ENCODE results near the gene LRRK1. TPM values are rescaled to one million over a fixed set of nuclear protein-coding genes. Genes with fewer than 3 reads are reported as not detected.

The LRRK1 gene
- total RNA-seq, 4 donors from 2014 or later = 52.7 to 107 (median 82.7) TPM

DNA sequence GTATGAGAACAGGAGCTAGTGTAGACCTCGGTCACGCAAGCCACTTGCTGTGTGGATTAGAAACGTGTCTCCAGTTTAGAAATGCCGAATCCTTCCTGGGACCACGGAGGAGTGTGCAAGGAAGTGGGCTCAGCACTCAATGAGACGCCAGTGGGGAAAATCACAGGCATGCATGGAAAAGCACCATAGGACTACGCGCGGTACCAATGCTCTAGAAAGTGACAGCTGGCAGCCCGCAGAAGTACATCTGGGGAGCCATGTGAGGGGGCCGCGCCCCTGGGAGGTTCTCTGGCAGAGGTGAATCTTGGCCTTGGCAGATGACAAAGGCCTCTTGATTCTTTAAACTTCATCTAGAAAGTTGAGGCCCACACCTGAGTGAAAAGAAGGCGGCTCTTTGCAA is 99.3 kb downstream of the LRRK1 start:
- Histone ChIP-seq H3K4me3 (no peak overlapping the region), H3K27me3 (no peaks in the 10 kb centered on the region), H3K4me1 (no peaks in the 10 kb centered on the region), H3K27ac (no peak overlapping the region), H3K9me3 (no peaks in the 10 kb centered on the region), H3K36me3 (peaks cover 0 to 9% (median 2%) of the 10 kb centered on the region in 4 donors)
- in situ Hi-C loops (cut with MboI; ENCODE audit: low pct_ligation_motif_present in 1 of 4, low pct_unique_long_range_greater_than_20kb in 1 of 4, low sequenced_read_pairs in 3 of 4) = loop anchor here (5.0 to 25.0 kb wide), 4 partner anchors 106 to 244 kb away; partner anchors contain the start of genes CHSY1 (in 2 of the 4) and LRRK1 (in 1 of the 4)
- intact Hi-C loops (cut with DNase I; ENCODE audit: low total_unique reads) = no loop called here
- peak; percentile 4 for DNase-seq
- WGBS, 2 donors (ENCODE audit: low coverage in 1 of 2) = 88 to 90% methylated on average over 6 to 13 of the region's 13 CpGs
- no peak for TF ChIP-seq POLR2A (IDR thresholded peaks at IDR 0.05)
- no peak for TF ChIP-seq POLR2AphosphoS5 (IDR thresholded peaks at IDR 0.05)
- TF ChIP-seq EP300 (IDR thresholded peaks at IDR 0.05; ENCODE audit: low read depth) = no peak

GRCh38 chr15:101019366-101019896 is 100.3 kb downstream of the LRRK1 start:
- intact Hi-C loops (cut with DNase I; ENCODE audit: low total_unique reads) = no loop called here
- TF ChIP-seq POLR2AphosphoS5 (IDR thresholded peaks at IDR 0.05) = no peak
- TF ChIP-seq, protein P1, sequence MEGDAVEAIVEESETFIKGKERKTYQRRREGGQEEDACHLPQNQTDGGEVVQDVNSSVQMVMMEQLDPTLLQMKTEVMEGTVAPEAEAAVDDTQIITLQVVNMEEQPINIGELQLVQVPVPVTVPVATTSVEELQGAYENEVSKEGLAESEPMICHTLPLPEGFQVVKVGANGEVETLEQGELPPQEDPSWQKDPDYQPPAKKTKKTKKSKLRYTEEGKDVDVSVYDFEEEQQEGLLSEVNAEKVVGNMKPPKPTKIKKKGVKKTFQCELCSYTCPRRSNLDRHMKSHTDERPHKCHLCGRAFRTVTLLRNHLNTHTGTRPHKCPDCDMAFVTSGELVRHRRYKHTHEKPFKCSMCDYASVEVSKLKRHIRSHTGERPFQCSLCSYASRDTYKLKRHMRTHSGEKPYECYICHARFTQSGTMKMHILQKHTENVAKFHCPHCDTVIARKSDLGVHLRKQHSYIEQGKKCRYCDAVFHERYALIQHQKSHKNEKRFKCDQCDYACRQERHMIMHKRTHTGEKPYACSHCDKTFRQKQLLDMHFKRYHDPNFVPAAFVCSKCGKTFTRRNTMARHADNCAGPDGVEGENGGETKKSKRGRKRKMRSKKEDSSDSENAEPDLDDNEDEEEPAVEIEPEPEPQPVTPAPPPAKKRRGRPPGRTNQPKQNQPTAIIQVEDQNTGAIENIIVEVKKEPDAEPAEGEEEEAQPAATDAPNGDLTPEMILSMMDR (IDR thresholded peaks at IDR 0.05) = no peak
- TF ChIP-seq EP300 (IDR thresholded peaks at IDR 0.05; ENCODE audit: low read depth) = no peak
- TF ChIP-seq POLR2A (IDR thresholded peaks at IDR 0.05) = no peak
- Histone ChIP-seq H3K4me1 (no peaks in the 10 kb centered on the region), H3K36me3 (peaks cover 0 to 9% (median 2%) of the 10 kb centered on the region in 4 donors), H3K27ac (no peak overlapping the region), H3K4me3 (no peak overlapping the region), H3K27me3 (no peaks in the 10 kb centered on the region), H3K9me3 (no peaks in the 10 kb centered on the region)
- DNase-seq = no peak
- in situ Hi-C loops (cut with MboI; ENCODE audit: low pct_ligation_motif_present in 1 of 4, low pct_unique_long_range_greater_than_20kb in 1 of 4, low sequenced_read_pairs in 3 of 4) = loop anchor here (5.0 to 25.0 kb wide), 4 partner anchors 107 to 243 kb away; partner anchors contain the start of genes CHSY1 (in 2 of the 4) and LRRK1 (in 1 of the 4)
- WGBS, 2 donors (ENCODE audit: low coverage in 1 of 2) = 82 to 94% methylated on average over 7 to 9 of the region's 9 CpGs

GRCh38 chr15:101020451-101020850 is 101.3 kb downstream of the LRRK1 start:
- H3K4me1 ChIP-seq = no peaks in the 10 kb centered on the region
- in situ Hi-C loops (cut with MboI; ENCODE audit: low pct_ligation_motif_present in 1 of 4, low pct_unique_long_range_greater_than_20kb in 1 of 4, low sequenced_read_pairs in 3 of 4) = loop anchor here in 1 of 4 donors (25.0 kb wide), 1 partner anchor 108 kb away; the partner anchor contains the start of gene LRRK1

GRCh38 chr15:101020945-101021344 is 101.8 kb downstream of the LRRK1 start:
- Histone ChIP-seq H3K27ac (no peak overlapping the region), H3K27me3 (no peaks in the 10 kb centered on the region), H3K9me3 (no peaks in the 10 kb centered on the region), H3K4me3 (no peak overlapping the region), H3K36me3 (peaks cover 0 to 14% (median 2%) of the 10 kb centered on the region in 4 donors), H3K4me1 (no peaks in the 10 kb centered on the region)
- intact Hi-C loops (cut with DNase I; ENCODE audit: low total_unique reads) (no loop called here), in situ Hi-C loops (cut with MboI; ENCODE audit: low pct_ligation_motif_present in 1 of 4, low pct_unique_long_range_greater_than_20kb in 1 of 4, low sequenced_read_pairs in 3 of 4) (loop anchor here in 1 of 4 donors (25.0 kb wide), 1 partner anchor 109 kb away; the partner anchor contains the start of gene LRRK1)
- WGBS, 2 donors (ENCODE audit: low coverage in 1 of 2) = 93% methylated on average over 10 of the region's 10 CpGs; no CpG with 5 or more reads in 1 of the 2 donors
- no peak for DNase-seq
- TF ChIP-seq, protein P1 (IDR thresholded peaks at IDR 0.05) = no peak
- TF ChIP-seq POLR2A (IDR thresholded peaks at IDR 0.05) (no peak), EP300 (IDR thresholded peaks at IDR 0.05; ENCODE audit: low read depth) (no peak), POLR2AphosphoS5 (IDR thresholded peaks at IDR 0.05) (no peak)

More at GRCh38 chr15:101020451-101020850, 101.3 kb downstream of the LRRK1 start:
- Histone ChIP-seq H3K27ac (no peak overlapping the region), H3K9me3 (no peaks in the 10 kb centered on the region), H3K27me3 (no peaks in the 10 kb centered on the region), H3K4me3 (no peak overlapping the region), H3K36me3 (peaks cover 0 to 15% (median 4%) of the 10 kb centered on the region in 4 donors)
- TF ChIP-seq, protein P1 (IDR thresholded peaks at IDR 0.05) = no peak
- no peak for TF ChIP-seq POLR2AphosphoS5 (IDR thresholded peaks at IDR 0.05)
- TF ChIP-seq POLR2A (IDR thresholded peaks at IDR 0.05) = no peak
- TF ChIP-seq EP300 (IDR thresholded peaks at IDR 0.05; ENCODE audit: low read depth) = no peak
- DNase-seq = peak; percentile 0
- WGBS, 2 donors (ENCODE audit: low coverage in 1 of 2) = 87 to 97% methylated on average over 5 of the region's 5 CpGs
- intact Hi-C loops (cut with DNase I; ENCODE audit: low total_unique reads) = no loop called here

Measured in transverse colon (tissue), 4 donors.